ENCODE results near the gene HAO2. TPM values are rescaled to one million over a fixed set of nuclear protein-coding genes. Genes with fewer than 3 reads are reported as not detected.
"Not testable (repeated sequence)": the region's sequence is repeated elsewhere in the genome, so short reads cannot be mapped to it uniquely, and the experiment has no call there.

Gene HAO2
- total RNA-seq, 2 donors from 2014 or later: not detected

GRCh38 chr1:119332622-119333021, 36.0 kb upstream of the HAO2 start:
- TF ChIP-seq POLR2A (IDR thresholded peaks at IDR 0.05) (no peak), CTCF (IDR thresholded peaks at IDR 0.05) (no peak)
- Histone ChIP-seq H3K4me3 (no peak overlapping the region), H3K4me1 (peaks cover 3% of the 10 kb centered on the region), H3K9me3 (no peaks in the 10 kb centered on the region), H3K27me3 (no peaks in the 10 kb centered on the region), H3K36me3 (replicated peaks in 1 of 2; ENCODE audit: insufficient read depth in 1 of 2, low read depth in 2 of 2) (no peaks in the 10 kb centered on the region), H3K27ac (no peak overlapping the region)
- intact Hi-C loops (cut with DNase I): no loop called here
- WGBS, 2 donors: 70 to 72% methylated on average over 5 to 6 of the region's 6 CpGs
- ATAC-seq (no peak), DNase-seq (no peak)

GRCh38 chr1:119333163-119333896, 35.3 kb upstream of the HAO2 start:
- no peaks in the 10 kb centered on the region for H3K9me3 ChIP-seq
- H3K27me3 ChIP-seq: no peaks in the 10 kb centered on the region
- no peak overlapping the region for H3K27ac ChIP-seq
- H3K36me3 ChIP-seq (replicated peaks in 1 of 2; ENCODE audit: insufficient read depth in 1 of 2, low read depth in 2 of 2): no peaks in the 10 kb centered on the region
- H3K4me1 ChIP-seq: no peaks in the 10 kb centered on the region
- no peak overlapping the region for H3K4me3 ChIP-seq
- intact Hi-C loops (cut with DNase I): no loop called here
- ATAC-seq (no peak), DNase-seq (no peak)
- WGBS, 2 donors: 86 to 88% methylated on average over 12 to 17 of the region's 23 CpGs
- no peak for TF ChIP-seq CTCF (IDR thresholded peaks at IDR 0.05)
- TF ChIP-seq POLR2A (IDR thresholded peaks at IDR 0.05): no peak

DNA sequence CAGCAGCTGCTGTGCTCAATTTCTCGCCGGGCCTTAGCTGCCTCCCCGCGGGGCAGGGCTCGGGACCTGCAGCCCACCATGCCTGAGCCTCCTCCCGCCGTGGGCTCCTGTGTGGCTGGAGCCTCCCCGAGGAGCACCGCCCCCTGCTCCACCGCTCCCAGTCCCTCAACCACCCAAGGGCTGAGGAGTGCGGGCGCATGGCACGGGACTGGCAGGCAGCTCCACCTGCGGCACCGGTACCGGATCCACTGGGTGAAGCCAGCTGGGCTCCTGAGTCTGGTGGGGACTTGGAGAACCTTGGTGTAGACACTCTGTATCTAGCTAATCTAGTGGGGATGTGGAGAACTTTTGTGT, 34.7 kb upstream of the HAO2 start:
- 94% methylated on average over 16 of the region's 16 CpGs; no CpG with 5 or more reads in 1 of the 2 donors for WGBS, 2 donors
- H3K4me1 ChIP-seq; H3K9me3 ChIP-seq; intact Hi-C loops (cut with DNase I); DNase-seq; H3K27ac ChIP-seq; ATAC-seq; H3K36me3 ChIP-seq (replicated peaks in 1 of 2; ENCODE audit: insufficient read depth in 1 of 2, low read depth in 2 of 2); H3K27me3 ChIP-seq; H3K4me3 ChIP-seq: not testable (repeated sequence)

GRCh38 chr1:119336848-119337247, 31.7 kb upstream of the HAO2 start:
- Histone ChIP-seq H3K27me3 (no peaks in the 10 kb centered on the region), H3K4me3 (no peak overlapping the region), H3K9me3 (no peaks in the 10 kb centered on the region), H3K4me1 (no peaks in the 10 kb centered on the region), H3K27ac (no peak overlapping the region), H3K36me3 (replicated peaks in 1 of 2; ENCODE audit: insufficient read depth in 1 of 2, low read depth in 2 of 2) (no peaks in the 10 kb centered on the region)
- intact Hi-C loops (cut with DNase I): no loop called here
- TF ChIP-seq POLR2A (IDR thresholded peaks at IDR 0.05): no peak
- no peak for TF ChIP-seq CTCF (IDR thresholded peaks at IDR 0.05)
- DNase-seq: no peak
- WGBS, 2 donors: 50 to 60% methylated on average over 4 of the region's 4 CpGs
- no peak for ATAC-seq

DNA sequence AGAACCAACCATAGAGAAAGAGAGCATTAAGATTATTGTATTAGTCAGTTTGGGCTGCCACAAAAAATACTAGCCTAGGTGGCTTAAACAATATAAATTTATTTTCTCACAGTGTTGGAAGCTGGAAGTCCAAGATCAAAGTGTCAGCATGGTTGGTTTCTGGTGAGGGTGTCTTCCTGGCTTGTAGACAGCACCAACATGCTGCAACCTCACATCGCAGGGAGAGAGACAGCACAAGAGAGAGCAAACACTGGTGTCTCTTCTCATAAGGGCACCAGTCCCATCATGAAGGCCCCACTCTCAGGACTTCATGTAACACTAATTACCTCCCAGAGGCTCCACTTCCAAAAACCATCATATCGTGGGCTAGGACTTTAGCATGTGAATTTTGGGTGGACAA, 30.6 kb upstream of the HAO2 start:
- intact Hi-C loops (cut with DNase I): no loop called here
- Histone ChIP-seq H3K9me3 (no peaks in the 10 kb centered on the region), H3K27ac (no peak overlapping the region), H3K4me1 (no peaks in the 10 kb centered on the region), H3K36me3 (replicated peaks in 1 of 2; ENCODE audit: insufficient read depth in 1 of 2, low read depth in 2 of 2) (no peaks in the 10 kb centered on the region), H3K27me3 (no peaks in the 10 kb centered on the region), H3K4me3 (no peak overlapping the region)
- TF ChIP-seq CTCF (IDR thresholded peaks at IDR 0.05): no peak
- no peak for ATAC-seq
- DNase-seq: no peak
- WGBS, 2 donors: 60 to 61% methylated on average over 2 of the region's 2 CpGs
